Osteocyte (in vitro differentiated cells): ENCODE data around the gene ZDHHC11B. TPM values are rescaled to one million over a fixed set of nuclear protein-coding genes. Genes with fewer than 3 reads are reported as not detected.

Experiments
- DNase-seq: peaks from one replicate; pipeline ENCODE4 v3.0.0; 2021; ENCODE audit warnings: mixed read lengths; ENCODE audit not compliant: unreplicated experiment; ENCODE audit errors: extremely low spot score
- H3K27ac Mint-ChIP-seq: one replicate; pipeline ENCODE4 v1.8.0; 2021; ENCODE audit warnings: mild to moderate bottlenecking, mixed read lengths; ENCODE audit not compliant: unreplicated experiment
- H3K27me3 Mint-ChIP-seq: one replicate; pipeline ENCODE4 v1.8.0; 2021; ENCODE audit warnings: mixed read lengths; ENCODE audit not compliant: unreplicated experiment
- H3K36me3 Mint-ChIP-seq: one replicate; pipeline ENCODE4 v1.8.0; 2021; ENCODE audit warnings: mixed read lengths; ENCODE audit not compliant: unreplicated experiment
- H3K4me1 Mint-ChIP-seq: one replicate; pipeline ENCODE4 v1.8.0; 2021; ENCODE audit warnings: mixed read lengths; ENCODE audit not compliant: unreplicated experiment
- H3K4me3 Mint-ChIP-seq: one replicate; pipeline ENCODE4 v1.8.0; 2021; ENCODE audit warnings: mild to moderate bottlenecking, moderate library complexity, mixed read lengths; ENCODE audit not compliant: unreplicated experiment
- H3K9me3 Mint-ChIP-seq: one replicate; pipeline ENCODE4 v1.8.0; 2021; ENCODE audit warnings: mixed read lengths; ENCODE audit not compliant: unreplicated experiment
- total RNA-seq: library from RNA; stranded (reverse); gene quantifications from 2 replicates; pipeline ENCODE4 v1.2.1, GENCODE V29; 2021
- TF ChIP-seq, protein P1 (sequence below): fragments of 200-600 bp; sonication (generic); IDR thresholded peaks from 2 replicates; pipeline ENCODE4 v1.5.0; 2021; ENCODE audit warnings: antibody characterized with exemption, mild to moderate bottlenecking, moderate library complexity

Gene ZDHHC11B
- total RNA-seq, 1 donor from 2014 or later: not detected

DNA sequence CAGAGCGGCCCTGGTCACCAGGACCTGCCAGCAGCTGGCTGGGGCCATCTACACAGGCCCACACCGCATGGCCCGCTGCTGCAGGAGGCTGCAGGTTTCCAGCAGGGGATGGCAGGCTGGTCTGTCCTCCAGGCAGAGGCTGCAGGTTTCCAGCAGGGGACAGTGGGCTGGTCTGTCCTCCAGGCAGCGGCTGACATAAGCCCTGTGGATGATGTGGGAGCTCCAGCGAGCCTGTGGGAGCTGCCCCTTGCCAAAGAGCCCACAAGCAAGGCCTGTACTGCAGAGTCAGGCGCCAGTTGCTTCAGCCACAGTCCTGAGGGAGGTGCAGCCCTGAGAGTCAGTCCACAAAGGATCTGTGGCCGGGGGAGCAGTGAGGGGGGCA lies 109.9 kb downstream of the ZDHHC11B start:
- peak; percentile 75 for DNase-seq
- TF ChIP-seq, protein P1, sequence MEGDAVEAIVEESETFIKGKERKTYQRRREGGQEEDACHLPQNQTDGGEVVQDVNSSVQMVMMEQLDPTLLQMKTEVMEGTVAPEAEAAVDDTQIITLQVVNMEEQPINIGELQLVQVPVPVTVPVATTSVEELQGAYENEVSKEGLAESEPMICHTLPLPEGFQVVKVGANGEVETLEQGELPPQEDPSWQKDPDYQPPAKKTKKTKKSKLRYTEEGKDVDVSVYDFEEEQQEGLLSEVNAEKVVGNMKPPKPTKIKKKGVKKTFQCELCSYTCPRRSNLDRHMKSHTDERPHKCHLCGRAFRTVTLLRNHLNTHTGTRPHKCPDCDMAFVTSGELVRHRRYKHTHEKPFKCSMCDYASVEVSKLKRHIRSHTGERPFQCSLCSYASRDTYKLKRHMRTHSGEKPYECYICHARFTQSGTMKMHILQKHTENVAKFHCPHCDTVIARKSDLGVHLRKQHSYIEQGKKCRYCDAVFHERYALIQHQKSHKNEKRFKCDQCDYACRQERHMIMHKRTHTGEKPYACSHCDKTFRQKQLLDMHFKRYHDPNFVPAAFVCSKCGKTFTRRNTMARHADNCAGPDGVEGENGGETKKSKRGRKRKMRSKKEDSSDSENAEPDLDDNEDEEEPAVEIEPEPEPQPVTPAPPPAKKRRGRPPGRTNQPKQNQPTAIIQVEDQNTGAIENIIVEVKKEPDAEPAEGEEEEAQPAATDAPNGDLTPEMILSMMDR: no peak
- no peak overlapping the region for H3K4me3 Mint-ChIP-seq
- H3K4me1 Mint-ChIP-seq: peaks cover 7% of the 10 kb centered on the region
- no peaks in the 10 kb centered on the region for H3K36me3 Mint-ChIP-seq
- no peaks in the 10 kb centered on the region for H3K9me3 Mint-ChIP-seq
- no peak overlapping the region for H3K27ac Mint-ChIP-seq
- no peaks in the 10 kb centered on the region for H3K27me3 Mint-ChIP-seq

- Mint-ChIP-seq H3K4me1 (peaks cover 7% of the 10 kb centered on the region), H3K4me3 (no peak overlapping the region), H3K27ac (no peak overlapping the region), H3K36me3 (no peaks in the 10 kb centered on the region), H3K9me3 (no peaks in the 10 kb centered on the region), H3K27me3 (no peaks in the 10 kb centered on the region)
- TF ChIP-seq, protein P1: no peak
- DNase-seq: peak; percentile 83
Measured at GRCh38 chr5:673831-674629, 110.5 kb downstream of the ZDHHC11B start.

DNA sequence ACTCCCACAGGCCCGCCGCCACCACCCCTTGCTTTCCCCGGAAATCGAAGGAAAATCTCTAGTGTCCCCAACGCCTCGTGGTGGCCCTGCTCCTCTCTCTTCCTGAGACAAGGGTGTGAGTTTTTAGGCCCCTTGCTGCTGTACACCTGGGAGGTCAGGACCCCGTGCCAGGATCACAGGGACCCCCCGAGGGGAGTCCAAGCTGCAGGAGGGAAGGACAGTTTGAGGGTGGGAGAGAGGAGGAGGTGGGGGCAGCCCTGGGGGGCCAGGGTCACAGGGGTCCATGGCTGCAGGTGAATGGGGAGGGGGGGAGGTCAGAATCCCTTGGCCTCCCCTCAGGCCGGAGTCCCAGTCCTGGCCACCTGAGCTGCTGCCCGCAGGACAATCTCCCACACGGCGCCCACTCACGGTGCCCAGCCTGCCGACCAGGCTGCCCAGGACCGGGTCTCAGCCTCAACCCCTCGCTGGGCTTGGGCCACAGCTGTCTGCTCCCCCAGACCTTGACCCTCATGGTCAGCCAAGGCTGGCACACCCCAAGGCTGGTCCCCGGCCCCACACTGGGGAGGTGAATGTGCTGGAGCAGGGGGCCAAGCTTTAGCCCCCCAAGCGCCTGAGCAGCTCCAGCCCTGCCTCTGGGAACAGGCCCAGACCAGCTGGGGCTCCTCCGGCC lies 111.2 kb downstream of the ZDHHC11B start:
- DNase-seq: no peak
- Mint-ChIP-seq H3K27me3 (no peaks in the 10 kb centered on the region), H3K4me3 (no peak overlapping the region), H3K9me3 (no peaks in the 10 kb centered on the region), H3K36me3 (no peaks in the 10 kb centered on the region), H3K4me1 (peaks cover 7% of the 10 kb centered on the region), H3K27ac (peak overlapping the region; percentile 70)
- TF ChIP-seq, protein P1: no peak

DNA sequence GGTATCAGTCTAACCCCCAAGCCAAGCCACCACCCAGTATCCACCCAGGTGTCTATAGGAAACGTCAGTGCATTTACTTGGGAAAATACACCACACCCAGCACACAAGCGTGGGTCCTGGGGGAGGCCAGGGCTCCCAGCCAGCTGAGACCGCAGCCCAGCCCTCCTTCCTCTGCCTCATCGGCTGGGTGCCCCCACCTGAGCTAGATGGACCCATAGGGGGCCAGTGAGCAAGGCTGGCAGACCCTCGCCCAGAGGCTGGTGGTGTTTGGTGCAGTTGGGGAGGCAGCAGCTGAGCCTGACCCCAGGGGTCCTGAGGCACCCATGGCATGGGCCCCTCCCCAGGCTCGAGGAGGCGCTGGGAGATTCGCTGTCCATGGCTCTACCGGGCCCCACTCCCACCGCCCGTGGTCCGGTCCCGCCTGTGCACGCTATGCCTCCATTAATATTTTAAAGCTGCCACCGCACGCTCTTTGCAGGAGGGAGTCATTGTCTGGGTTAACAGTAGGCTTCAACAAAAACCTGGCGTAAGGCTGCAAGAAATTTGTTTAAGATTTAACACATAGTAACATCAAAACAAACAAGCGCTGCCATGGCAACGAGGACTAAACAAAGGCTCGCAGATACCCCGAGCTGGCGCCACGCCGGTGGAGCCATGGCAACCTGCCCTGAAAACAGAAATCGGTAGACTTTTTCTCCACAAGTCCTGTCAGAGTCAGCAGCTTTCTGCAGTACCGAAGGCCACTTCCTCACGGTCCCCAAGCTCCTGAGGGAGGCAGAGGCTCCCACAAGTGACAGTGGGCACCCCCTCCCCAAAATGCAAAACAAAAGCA lies 112.0 kb downstream of the ZDHHC11B start:
- no peaks in the 10 kb centered on the region for H3K27me3 Mint-ChIP-seq
- no peaks in the 10 kb centered on the region for H3K9me3 Mint-ChIP-seq
- TF ChIP-seq, protein P1: no peak
- DNase-seq: no peak
- H3K27ac Mint-ChIP-seq: peak overlapping the region; percentile 70
- H3K36me3 Mint-ChIP-seq: peaks cover under 1% of the 10 kb centered on the region
- peaks cover 7% of the 10 kb centered on the region for H3K4me1 Mint-ChIP-seq
- H3K4me3 Mint-ChIP-seq: no peak overlapping the region
